WI38 (cell line): ENCODE results near the gene TTLL10.

Source experiments
- H3K4me3 ChIP-seq: 2 replicates; pipeline ENCODE4 v1.5.1; 2011; ENCODE audit warnings: low read depth, mild to moderate bottlenecking, control low read depth, low read length
- TF ChIP-seq, protein P1 (sequence below): IDR thresholded peaks from 2 replicates; pipeline ENCODE4 v1.5.1; 2012; ENCODE audit warnings: low read depth, mild to moderate bottlenecking, control low read depth, low read length

Gene TTLL10, protein sequence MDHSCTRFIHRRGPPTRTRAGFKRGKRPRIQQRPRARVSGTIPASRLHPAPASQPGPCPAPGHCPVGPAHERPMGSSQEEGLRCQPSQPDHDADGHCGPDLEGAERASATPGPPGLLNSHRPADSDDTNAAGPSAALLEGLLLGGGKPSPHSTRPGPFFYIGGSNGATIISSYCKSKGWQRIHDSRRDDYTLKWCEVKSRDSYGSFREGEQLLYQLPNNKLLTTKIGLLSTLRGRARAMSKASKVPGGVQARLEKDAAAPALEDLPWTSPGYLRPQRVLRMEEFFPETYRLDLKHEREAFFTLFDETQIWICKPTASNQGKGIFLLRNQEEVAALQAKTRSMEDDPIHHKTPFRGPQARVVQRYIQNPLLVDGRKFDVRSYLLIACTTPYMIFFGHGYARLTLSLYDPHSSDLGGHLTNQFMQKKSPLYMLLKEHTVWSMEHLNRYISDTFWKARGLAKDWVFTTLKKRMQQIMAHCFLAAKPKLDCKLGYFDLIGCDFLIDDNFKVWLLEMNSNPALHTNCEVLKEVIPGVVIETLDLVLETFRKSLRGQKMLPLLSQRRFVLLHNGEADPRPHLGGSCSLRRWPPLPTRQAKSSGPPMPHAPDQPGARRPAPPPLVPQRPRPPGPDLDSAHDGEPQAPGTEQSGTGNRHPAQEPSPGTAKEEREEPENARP

DNA sequence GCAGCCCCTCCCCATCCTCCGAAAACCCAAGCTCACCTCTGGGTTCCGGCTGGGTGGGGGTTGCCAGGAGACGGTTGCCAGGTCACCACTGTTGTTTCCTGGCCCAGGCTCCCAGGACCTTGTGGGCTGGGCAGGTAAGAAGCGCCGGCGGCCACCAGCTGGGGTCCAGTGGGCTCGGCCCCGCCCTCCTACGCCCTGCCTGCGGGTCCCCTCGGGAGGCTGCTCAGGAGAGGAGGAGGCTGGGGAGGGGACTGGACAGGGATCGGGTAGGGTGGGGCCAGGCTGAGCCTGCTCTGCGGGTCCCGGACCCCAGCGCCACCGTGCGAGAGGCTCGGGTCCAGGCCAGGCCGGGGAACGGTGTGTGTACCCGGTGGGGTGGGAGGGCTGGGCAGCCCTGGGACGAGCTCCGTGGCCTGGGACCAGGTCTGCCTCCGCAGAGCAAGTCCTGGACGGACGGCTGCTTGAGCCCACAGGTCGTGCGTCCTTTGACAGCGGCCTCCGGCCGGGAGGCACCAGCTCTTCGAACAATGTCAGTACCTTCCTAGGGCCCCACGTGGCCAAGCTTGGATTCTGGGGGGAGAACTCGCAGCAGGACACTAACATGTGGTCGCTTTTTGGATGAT lies at the start of gene TTLL10:
Gene TTLL10, plus strand, starts transcription at position 88 of the 623 bp plus-strand sequence. CDS start 5,336 bp downstream, outside the sequence.
- TF ChIP-seq, protein P1, sequence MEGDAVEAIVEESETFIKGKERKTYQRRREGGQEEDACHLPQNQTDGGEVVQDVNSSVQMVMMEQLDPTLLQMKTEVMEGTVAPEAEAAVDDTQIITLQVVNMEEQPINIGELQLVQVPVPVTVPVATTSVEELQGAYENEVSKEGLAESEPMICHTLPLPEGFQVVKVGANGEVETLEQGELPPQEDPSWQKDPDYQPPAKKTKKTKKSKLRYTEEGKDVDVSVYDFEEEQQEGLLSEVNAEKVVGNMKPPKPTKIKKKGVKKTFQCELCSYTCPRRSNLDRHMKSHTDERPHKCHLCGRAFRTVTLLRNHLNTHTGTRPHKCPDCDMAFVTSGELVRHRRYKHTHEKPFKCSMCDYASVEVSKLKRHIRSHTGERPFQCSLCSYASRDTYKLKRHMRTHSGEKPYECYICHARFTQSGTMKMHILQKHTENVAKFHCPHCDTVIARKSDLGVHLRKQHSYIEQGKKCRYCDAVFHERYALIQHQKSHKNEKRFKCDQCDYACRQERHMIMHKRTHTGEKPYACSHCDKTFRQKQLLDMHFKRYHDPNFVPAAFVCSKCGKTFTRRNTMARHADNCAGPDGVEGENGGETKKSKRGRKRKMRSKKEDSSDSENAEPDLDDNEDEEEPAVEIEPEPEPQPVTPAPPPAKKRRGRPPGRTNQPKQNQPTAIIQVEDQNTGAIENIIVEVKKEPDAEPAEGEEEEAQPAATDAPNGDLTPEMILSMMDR: no peak
- H3K4me3 ChIP-seq: no peak within 1 kb of the TSS

DNA sequence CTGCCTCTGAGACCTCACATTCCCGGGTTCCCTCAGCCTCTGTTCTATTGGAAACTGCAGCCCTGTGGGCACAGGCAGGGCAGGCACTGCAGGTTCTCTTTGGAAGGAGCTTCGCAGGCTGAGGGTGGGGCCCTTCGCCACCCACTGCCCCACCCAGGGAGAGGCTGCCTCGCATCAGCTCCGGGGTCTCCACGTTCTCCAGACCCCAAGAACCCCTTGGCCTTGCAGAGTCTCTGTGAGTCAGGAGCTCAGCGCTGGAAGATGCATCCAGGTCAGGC lies 49.2 kb upstream of the TTLL10 start:
- TF ChIP-seq, protein P1: no peak

DNA sequence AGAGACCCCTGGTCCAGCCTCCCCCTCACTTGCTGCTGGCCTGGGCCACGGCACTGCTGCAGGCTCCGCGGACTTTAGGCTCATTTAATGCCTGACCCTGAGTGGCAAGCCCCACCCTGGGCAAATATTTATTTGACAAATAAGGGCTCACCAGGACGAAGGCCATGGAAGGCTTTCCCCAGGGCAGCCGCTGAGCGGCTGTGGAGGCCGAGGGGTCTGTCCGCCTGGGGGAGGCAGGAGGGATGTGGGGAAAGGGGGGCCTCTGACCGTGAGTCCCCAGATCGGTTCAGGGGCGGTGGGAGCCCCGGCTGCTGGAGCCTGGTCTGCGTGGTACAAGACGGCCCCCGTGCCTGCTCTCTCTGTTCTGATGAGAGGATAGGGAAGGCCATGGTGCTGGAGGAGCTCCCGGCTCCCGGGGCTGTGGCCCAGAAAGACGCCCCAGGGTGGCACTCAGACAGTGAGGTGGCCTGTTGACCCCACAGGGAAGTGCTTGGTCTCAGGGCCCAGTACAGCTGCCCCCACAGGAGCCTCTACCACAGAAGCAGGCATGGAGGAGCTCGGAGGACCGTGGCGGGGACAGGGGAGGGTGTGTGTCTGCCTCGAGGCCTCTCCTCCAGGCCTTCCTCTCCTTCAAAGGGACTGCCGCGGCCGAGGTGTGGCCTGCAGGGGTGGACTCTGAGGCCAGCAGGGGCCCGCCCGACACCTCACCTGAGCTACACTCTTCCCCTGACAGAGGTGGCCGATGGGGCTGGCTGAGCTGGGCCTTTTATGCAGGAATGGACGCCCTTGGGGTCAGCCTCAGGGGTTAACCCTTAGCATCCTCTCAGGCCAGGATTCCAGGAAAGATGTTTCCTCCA lies 48.7 kb upstream of the TTLL10 start:
- TF ChIP-seq, protein P1: no peak
- H3K4me3 ChIP-seq: no peak overlapping the region

More for the DNA sequence above, 49.2 kb upstream of the TTLL10 start:
- no peak overlapping the region for H3K4me3 ChIP-seq

DNA sequence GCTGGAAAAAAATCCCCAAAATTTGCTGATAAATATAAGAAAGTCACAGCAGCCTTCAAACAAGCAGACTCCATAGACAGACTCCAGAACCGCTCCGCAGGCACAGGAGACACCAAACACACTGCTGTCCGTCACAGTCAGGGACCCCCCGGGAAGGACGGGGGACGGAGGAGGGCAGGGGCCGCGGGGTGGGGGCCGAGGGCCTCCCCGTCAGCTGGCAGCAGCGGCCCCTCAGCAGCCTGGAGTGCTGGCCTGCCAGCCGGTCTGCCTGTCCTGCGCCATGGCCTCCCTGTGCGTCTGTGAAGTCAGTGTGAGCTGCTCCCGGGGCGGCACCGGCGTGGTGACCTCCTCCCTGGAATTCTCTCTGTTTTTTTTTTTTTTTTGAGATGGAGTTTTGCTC lies 47.7 kb upstream of the TTLL10 start:
- no peak overlapping the region for H3K4me3 ChIP-seq
- TF ChIP-seq, protein P1: no peak

DNA sequence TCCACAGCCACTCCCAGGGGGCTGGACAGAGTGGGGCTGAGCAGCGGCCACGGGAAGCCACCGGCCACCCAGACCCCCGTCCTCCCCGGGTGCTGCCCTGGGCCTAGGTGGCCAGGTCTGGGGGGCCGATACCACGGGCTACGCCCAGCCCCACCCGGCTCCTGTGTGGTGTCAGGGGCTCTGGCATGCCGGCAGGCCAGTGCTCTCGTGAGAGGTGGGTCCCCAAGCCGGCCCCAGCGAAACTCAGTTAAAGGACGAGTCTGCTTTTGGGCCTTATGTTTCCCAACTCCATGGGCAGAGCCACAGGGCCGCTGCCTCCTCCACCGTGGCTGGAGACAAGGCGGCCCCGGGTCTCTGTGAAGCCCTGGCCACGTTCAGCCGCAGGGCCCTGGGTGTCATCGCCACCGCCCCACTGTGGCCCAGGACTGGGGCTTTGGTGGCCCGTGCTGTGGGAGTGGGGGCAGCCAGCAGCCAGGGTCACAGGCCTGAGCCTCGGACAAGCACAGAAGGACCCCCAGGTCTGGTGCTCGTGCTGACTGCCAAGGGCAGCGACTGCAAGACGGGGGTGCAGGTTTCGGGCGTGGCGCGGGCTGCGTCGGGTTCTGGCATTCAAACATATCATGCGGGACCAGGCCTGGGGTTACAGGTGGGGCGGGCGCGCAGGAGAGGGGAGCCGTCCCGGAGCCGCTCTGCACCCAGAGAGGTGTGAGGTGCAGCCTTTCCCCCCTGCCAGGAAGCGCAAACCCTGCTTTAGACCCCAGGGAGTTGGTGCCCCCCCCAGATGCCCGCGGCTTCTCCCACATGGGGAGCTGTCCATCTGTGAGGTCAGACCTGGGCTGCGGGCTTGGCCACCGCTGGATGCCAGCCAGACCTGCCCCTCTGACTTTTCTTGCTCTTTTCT lies 45.9 kb upstream of the TTLL10 start:
- TF ChIP-seq, protein P1: no peak
- H3K4me3 ChIP-seq: no peak overlapping the region

DNA sequence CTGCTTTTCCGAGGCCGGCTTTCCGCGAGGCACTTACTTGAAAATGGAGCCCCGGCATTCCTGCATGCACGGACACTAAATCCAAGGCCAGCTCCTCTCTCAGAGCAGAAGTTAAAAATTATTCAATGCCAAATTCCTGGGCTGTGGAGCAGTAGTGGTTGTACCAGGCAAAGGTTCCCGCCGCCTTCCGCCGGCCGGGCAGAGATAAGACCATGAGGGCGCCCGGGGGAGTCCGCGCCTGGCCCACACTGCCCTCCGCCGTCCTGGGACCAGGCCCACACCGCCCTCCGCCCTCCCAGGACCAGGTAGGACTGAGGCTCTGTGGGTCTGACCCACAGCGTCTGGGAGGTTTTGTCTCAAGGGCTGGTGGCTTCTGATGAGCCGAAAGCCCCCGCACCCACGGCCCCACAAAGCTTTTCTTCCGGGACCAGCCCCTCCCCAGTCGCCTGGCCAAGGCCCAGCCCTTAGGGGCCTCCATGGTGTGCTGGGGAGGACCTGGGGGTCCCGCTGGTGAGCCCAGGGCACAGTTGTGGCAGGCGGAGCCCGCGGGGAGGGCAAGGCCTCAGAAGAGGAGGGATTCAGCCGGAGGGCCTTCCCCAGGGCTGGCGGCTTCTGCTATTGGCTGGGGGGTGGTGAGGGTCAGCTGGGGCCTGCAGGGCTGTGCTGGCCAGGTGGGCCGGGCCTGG lies 45.1 kb upstream of the TTLL10 start:
- TF ChIP-seq, protein P1: no peak
- no peak overlapping the region for H3K4me3 ChIP-seq
